GM12874 (cell line): ENCODE data around the gene GRIP2.

Source experiments
- TF ChIP-seq, protein P1 (sequence below): IDR thresholded peaks from 2 replicates; pipeline ENCODE4 v1.5.1; 2011; ENCODE audit warnings: low read depth, mild to moderate bottlenecking, control low read depth, low read length, moderate library complexity; ENCODE audit not compliant: insufficient read depth

GRIP2 gene

DNA sequence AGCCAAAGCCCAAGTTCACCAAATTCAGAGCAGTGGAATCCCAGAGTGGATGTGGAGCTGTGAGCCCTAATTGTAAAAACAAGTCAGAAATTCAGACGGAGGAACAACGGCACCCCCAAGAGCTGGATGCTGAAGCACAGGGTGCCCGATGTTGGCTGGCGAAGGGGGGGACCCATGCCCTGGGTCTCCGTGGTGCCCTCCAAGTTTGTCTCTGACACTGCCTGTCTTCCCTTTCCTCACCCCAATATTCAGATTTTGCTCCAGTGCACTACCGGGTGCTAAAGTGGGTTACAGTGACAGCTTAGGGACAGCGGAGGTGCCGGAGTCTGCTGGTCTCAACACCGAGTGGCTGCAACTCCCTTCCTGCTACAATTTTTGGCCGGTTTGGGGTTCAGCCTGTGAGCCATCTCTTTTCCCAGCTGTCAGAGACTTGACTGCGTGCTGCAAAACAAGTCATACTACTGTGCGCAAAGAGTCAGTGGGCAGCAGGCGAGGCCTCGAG lies 6.6 kb downstream of the GRIP2 start:
- TF ChIP-seq, protein P1, sequence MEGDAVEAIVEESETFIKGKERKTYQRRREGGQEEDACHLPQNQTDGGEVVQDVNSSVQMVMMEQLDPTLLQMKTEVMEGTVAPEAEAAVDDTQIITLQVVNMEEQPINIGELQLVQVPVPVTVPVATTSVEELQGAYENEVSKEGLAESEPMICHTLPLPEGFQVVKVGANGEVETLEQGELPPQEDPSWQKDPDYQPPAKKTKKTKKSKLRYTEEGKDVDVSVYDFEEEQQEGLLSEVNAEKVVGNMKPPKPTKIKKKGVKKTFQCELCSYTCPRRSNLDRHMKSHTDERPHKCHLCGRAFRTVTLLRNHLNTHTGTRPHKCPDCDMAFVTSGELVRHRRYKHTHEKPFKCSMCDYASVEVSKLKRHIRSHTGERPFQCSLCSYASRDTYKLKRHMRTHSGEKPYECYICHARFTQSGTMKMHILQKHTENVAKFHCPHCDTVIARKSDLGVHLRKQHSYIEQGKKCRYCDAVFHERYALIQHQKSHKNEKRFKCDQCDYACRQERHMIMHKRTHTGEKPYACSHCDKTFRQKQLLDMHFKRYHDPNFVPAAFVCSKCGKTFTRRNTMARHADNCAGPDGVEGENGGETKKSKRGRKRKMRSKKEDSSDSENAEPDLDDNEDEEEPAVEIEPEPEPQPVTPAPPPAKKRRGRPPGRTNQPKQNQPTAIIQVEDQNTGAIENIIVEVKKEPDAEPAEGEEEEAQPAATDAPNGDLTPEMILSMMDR, result no peak

DNA sequence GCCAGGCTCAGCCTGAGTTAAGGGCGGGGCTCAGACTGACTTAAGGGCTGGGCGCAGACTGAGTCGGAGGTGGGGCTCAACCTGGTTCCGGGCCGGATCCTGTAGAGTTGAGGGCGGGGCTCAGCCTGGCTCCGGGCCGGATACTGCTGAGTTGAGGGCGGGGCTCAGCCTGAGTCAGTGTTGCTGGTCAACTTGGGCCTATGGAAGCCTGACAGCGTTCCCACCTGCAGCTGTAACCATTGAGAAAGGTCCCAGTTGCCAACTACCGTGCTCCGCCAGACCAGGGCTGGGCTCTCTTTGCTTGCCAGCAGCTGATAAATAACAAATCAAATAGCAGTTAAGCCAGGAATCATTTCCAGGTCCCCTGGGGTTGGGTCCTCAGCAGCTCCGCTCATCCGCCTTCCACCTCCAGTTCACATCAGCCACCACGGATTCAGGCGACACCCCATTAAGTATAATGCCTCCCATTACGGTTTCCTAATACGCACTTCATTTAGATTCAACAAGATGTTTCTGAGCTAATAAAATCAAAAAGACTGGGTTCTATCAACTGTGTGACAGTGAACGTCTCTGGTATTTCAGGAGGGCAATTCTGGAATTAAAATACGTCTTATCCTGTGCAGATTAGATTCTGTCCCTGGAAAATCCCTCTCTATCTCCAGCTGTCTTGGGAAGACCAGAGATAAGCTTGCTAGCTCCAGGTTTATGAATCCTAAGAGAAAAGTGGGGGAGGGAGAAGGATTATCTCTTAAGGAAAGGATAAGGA lies 7.3 kb downstream of the GRIP2 start:
- TF ChIP-seq, protein P1, result no peak

DNA sequence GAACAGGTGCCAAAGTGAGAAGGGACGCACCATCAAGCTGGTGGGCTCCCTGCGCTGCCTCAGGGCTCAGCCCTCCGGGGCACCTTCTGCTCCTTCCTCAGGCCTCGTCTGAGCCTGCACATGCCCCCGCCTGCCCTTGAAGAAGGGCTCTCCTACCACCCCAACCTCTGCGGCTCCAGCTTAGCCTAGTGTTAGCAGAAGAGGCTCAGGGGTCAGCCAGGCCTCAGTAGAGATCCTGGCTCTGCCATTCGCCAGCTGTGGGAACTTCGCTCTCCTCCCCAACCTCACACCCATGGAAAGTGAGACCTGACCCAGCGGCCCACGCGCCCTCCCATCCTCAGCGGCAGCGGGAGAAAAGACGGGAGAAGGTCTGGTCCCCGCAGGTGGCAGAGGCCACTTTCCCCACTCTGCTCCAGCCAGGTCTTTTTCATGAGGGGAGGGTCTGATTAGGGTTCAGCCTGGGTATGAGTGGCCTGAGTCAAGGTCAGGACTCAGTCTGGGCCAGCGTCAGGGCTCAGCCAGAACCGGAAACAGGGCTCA lies 8.2 kb downstream of the GRIP2 start:
- TF ChIP-seq, protein P1, result no peak

DNA sequence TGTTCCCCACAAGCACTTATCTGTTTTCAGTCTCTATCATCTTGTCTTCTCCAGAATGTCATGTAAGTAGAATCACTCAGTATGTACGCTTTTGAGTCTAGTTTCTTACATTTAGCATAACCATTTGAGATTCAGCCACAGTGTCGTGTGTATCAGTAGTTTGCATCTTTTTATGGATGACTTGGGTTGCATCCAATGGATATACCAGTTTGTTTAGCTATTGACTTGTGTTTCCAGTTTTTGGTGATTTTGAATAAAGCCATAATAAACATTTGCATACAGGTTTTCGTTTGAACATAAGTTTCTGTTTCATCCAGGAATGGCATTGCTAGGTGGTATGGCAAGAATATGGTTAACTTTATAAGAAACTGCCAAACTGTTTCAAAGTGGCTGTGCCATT lies 12.1 kb downstream of the GRIP2 start:
- TF ChIP-seq, protein P1, result no peak

DNA sequence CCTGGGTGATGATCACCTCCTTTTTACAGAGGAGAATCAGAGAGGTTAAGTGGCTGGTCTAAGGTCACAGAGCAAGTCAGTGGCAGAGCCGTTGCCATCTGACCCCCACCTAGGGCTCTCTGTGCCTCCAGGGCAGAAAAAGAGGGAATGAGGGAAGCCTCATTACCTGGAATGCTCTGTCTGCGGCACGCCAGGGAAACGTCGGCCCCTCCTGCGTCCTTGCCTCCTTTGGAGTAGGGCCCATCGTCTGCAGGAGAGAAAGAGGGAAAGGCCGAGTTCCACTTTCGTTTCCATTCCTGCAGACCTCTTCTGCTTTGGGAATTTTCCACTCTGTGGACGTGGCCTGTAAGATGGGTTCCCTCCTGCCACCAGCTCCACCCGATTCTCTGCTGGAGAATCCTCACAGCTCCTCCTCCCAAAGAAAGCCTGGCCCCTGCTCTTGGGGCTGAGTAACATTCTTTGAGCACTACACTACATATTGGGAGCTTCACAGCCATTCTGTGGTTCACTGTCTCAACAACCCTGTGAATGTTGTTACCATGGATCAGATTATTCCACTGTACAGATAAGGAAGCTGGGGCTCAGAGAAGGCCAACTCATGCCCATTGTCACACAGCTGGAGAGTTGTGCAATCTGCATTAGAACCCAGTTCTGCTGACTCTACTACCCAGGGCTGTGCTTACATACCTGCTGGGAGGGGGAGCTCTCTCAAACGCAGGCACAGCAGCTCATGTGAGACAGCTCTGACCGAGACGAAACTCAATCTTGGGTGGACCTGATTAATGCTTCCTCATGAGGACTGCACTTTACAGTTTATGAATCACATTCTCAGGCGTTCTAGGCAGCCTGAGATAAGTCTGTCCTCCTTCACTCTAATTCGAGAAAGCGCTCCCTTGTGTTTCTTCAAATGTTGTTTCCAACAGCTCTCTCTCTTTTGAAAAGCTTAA lies 14.2 kb downstream of the GRIP2 start:
- TF ChIP-seq, protein P1, result no peak

DNA sequence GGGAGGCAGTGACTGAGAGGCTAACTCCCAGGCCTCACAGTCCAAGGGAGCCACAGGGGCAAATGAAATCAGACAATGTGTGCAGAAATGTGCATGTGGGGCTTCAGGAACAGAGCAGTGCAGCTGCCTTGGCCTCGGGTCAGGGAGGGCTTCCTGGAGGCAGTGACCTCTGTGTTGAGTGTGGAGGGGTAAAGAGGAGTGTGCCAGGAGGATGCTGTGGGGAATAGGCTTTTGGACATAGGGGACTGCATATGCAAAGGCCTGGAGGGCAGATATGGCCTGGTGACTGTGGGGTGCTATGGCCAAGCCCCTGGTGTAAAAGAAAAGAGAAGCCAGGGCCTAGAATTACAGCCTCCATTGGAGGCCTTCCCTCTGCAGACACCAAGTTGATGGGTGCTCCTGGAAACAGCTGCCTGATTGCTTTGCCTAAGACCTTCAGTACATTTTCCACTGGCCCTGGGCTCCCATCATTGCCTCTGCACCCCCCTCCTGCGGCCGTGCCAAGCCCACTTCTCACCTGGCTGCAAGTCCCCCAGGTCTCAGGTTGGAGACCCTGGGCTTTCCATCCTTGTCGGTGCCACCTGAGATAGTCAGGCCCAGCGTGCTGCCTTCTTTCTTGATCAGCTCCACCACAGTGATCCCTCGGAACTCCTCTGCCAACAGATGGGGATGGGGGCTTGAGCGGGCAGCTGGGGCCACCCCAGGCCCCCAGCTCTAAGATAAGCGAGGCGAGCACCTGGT lies 15.1 kb downstream of the GRIP2 start:
- TF ChIP-seq, protein P1, result no peak
